KBM-7 (cell line): Measurements from ENCODE around the gene DHDH.
A peak's percentile ranks its signal among the peaks of the same experiment; 100 is the strongest.
"Not testable (repeated sequence)": the region's sequence is repeated elsewhere in the genome, so short reads cannot be mapped to it uniquely, and the experiment has no call there.

Source experiments
- DNase-seq: peaks from one replicate; pipeline ENCODE4 v3.0.0-alpha.2; 2015
- in situ Hi-C: fragments of 300-500 bp; cut with MboI; formaldehyde crosslinking; loops from 2 replicates; pipeline ENCODE4 v1.14.3; 2020; ENCODE audit warnings: low sequenced_read_pairs, low pct_unique_long_range_greater_than_20kb, mixed read lengths

The DHDH gene

GRCh38 chr19:48933382-48933932 is at the start of gene DHDH:
TSS of gene DHDH (plus strand) at chr19:48933699. CDS start at chr19:48933722, 23 bp downstream.
- DNase-seq, result peak; percentile 75
- in situ Hi-C loops, result no loop called here

GRCh38 chr19:48883726-48884125 is 49.8 kb upstream of the DHDH start:
- DNase-seq, result no peak
- in situ Hi-C loops, result no loop called here

- DNase-seq, result no peak
- in situ Hi-C loops, result no loop called here
These were observed 45.5 kb upstream of the DHDH start for GRCh38 chr19:48887861-48888612.

- DNase-seq, in situ Hi-C loops: not testable (repeated sequence)
These were observed 44.0 kb upstream of the DHDH start for GRCh38 chr19:48889496-48889895.

- in situ Hi-C loops, result no loop called here
These were observed 42.9 kb upstream of the DHDH start for GRCh38 chr19:48890551-48890950.

GRCh38 chr19:48895226-48895625 is 38.3 kb upstream of the DHDH start:
- no peak for DNase-seq
- in situ Hi-C loops, result no loop called here

More at GRCh38 chr19:48890551-48890950, 42.9 kb upstream of the DHDH start:
- DNase-seq, result no peak

- in situ Hi-C loops, result no loop called here
- no peak for DNase-seq
These were observed 37.2 kb upstream of the DHDH start for GRCh38 chr19:48896191-48896720.

- in situ Hi-C loops, result no loop called here
- no peak for DNase-seq
These were observed 36.3 kb upstream of the DHDH start for GRCh38 chr19:48897181-48897580.

GRCh38 chr19:48899386-48899749 is 34.1 kb upstream of the DHDH start:
- in situ Hi-C loops, DNase-seq: not testable (repeated sequence)

GRCh38 chr19:48899781-48900476 is 33.6 kb upstream of the DHDH start, which contains the start of gene NUCB1:
TSS of gene NUCB1 (plus strand) at chr19:48900312. CDS start at chr19:48900797, 485 bp downstream.
- peak; percentile 100 for DNase-seq
- in situ Hi-C loops, result no loop called here

- DNase-seq, result peak; percentile 65
- in situ Hi-C loops, result no loop called here
These were observed 32.8 kb upstream of the DHDH start for GRCh38 chr19:48900477-48901406.

- DNase-seq, in situ Hi-C loops: not testable (repeated sequence)
These were observed 31.2 kb upstream of the DHDH start for GRCh38 chr19:48902291-48902690.

GRCh38 chr19:48903788-48904187 is 29.7 kb upstream of the DHDH start:
- DNase-seq, in situ Hi-C loops: not testable (repeated sequence)

GRCh38 chr19:48905664-48906063 is 27.8 kb upstream of the DHDH start:
- no peak for DNase-seq
- in situ Hi-C loops, result no loop called here

- in situ Hi-C loops, result no loop called here
These were observed 27.2 kb upstream of the DHDH start for GRCh38 chr19:48906324-48906723.

GRCh38 chr19:48907671-48908070 is 25.8 kb upstream of the DHDH start:
- DNase-seq, result no peak
- in situ Hi-C loops, result no loop called here

More at GRCh38 chr19:48906324-48906723, 27.2 kb upstream of the DHDH start:
- DNase-seq, result no peak

GRCh38 chr19:48909424-48910077 is 23.9 kb upstream of the DHDH start:
- DNase-seq, in situ Hi-C loops: not testable (repeated sequence)

GRCh38 chr19:48910803-48911202 is 22.7 kb upstream of the DHDH start:
- in situ Hi-C loops, result no loop called here
- DNase-seq, result no peak
